ENCODE results near the gene PAFAH1B1. TPM values are rescaled to one million over a fixed set of nuclear protein-coding genes. Genes with fewer than 3 reads are reported as not detected.
"Not testable (repeated sequence)": the region's sequence is repeated elsewhere in the genome, so short reads cannot be mapped to it uniquely, and the experiment has no call there.

The PAFAH1B1 gene
- 100 to 1,000 TPM; 113 to 133 (median 122) TPM for total RNA-seq
- total RNA-seq (2013): 138 TPM
- total RNA-seq: 140 to 305 (median 234) reads per million in 29 experiments

GRCh38 chr17:2592971-2593820 lies at the start of gene PAFAH1B1:
Gene PAFAH1B1 (plus strand): TSS chr17:2593654. CDS start chr17:2638289, 44,635 bp downstream.
- WGBS (ENCODE audit: insufficient coverage): under 1% methylated on average over 57 of the region's 86 CpGs
- H3K9me3 Mint-ChIP-seq: no peaks in the 10 kb centered on the region
- POLR2A ChIA-PET: interaction anchor here (0.5 to 1.2 kb wide), 8 partner anchors 8 to 82 kb away, joined by 3 to 12 read pairs (median 4); partner anchors contain the start of gene METTL16 (in 1 of the 2)
- H3K27ac Mint-ChIP-seq: peak within 1 kb of the TSS; percentile 90 to 93
- CTCF ChIA-PET: interaction anchor here in 1 of 2 donors (0.5 to 1.5 kb wide), 6 partner anchors 33 to 194 kb away, joined by 3 to 5 read pairs (median 3); no protein-coding TSS in a partner anchor
- H3K4me3 Mint-ChIP-seq: peak within 1 kb of the TSS; percentile 84 to 97 (median 95)
- Histone ChIP-seq H3K4me3 (ENCODE audit: control insufficient read depth in 1 of 2, extremely low read depth in 1 of 2, low read length in 1 of 2) (peak within 1 kb of the TSS; percentile 77 to 97), H3K27me3 (replicated peaks in 1 of 2; ENCODE audit: control insufficient read depth in 2 of 2, extremely low read depth in 1 of 2, insufficient read depth in 2 of 2, low read length in 1 of 2) (no peaks in the 10 kb centered on the region), H3K9me3 (no peaks in the 10 kb centered on the region), H3K36me3 (ENCODE audit: control insufficient read depth in 2 of 2, extremely low read depth in 1 of 2, insufficient read depth in 1 of 2, low read length in 1 of 2) (no peaks in the 10 kb centered on the region), H3K4me1 (ENCODE audit: control insufficient read depth in 1 of 2, extremely low read depth in 1 of 2, insufficient read depth in 2 of 2, low read length in 2 of 2) (peaks cover 24 to 28% of the 10 kb centered on the region in 2 experiments), H3K27ac (ENCODE audit: low read length) (peak within 1 kb of the TSS; percentile 94)
- H3K36me3 Mint-ChIP-seq: no peaks in the 10 kb centered on the region
- peak; percentile 86 to 98 (median 93) for DNase-seq
- peak; percentile 81 to 84 (median 84) for ATAC-seq (replicated peaks in 1 of 4)
- peaks cover 31 to 35% (median 34%) of the 10 kb centered on the region in 3 donors for H3K4me1 Mint-ChIP-seq
- H3K27me3 Mint-ChIP-seq: no peaks in the 10 kb centered on the region

GRCh38 chr17:2545393-2545792 lies 48.1 kb upstream of the PAFAH1B1 start:
- no peak for ATAC-seq (replicated peaks in 1 of 4)
- H3K36me3 Mint-ChIP-seq: no peaks in the 10 kb centered on the region
- H3K9me3 Mint-ChIP-seq: no peaks in the 10 kb centered on the region
- no peak for DNase-seq
- Histone ChIP-seq H3K9me3 (no peaks in the 10 kb centered on the region), H3K36me3 (ENCODE audit: control insufficient read depth in 2 of 2, extremely low read depth in 1 of 2, insufficient read depth in 1 of 2, low read length in 1 of 2) (no peaks in the 10 kb centered on the region), H3K4me3 (ENCODE audit: control insufficient read depth in 1 of 2, extremely low read depth in 1 of 2, low read length in 1 of 2) (no peak overlapping the region), H3K27ac (ENCODE audit: low read length) (no peak overlapping the region), H3K4me1 (ENCODE audit: control insufficient read depth in 1 of 2, extremely low read depth in 1 of 2, insufficient read depth in 2 of 2, low read length in 2 of 2) (no peaks in the 10 kb centered on the region), H3K27me3 (replicated peaks in 1 of 2; ENCODE audit: control insufficient read depth in 2 of 2, extremely low read depth in 1 of 2, insufficient read depth in 2 of 2, low read length in 1 of 2) (peaks cover 0 to 8% of the 10 kb centered on the region in 2 experiments)
- 86% methylated on average over 6 of the region's 7 CpGs for WGBS (ENCODE audit: insufficient coverage)
- H3K4me1 Mint-ChIP-seq: no peaks in the 10 kb centered on the region
- POLR2A ChIA-PET: no interaction called here
- CTCF ChIA-PET: no interaction called here
- H3K4me3 Mint-ChIP-seq: no peak overlapping the region
- H3K27ac Mint-ChIP-seq: no peak overlapping the region
- peaks cover 0 to 1% of the 10 kb centered on the region in 2 donors for H3K27me3 Mint-ChIP-seq

- Histone ChIP-seq H3K9me3 (no peaks in the 10 kb centered on the region), H3K27ac (ENCODE audit: low read length) (no peak overlapping the region), H3K27me3 (replicated peaks in 1 of 2; ENCODE audit: control insufficient read depth in 2 of 2, extremely low read depth in 1 of 2, insufficient read depth in 2 of 2, low read length in 1 of 2) (peaks cover 0 to 17% of the 10 kb centered on the region in 2 experiments), H3K4me1 (ENCODE audit: control insufficient read depth in 1 of 2, extremely low read depth in 1 of 2, insufficient read depth in 2 of 2, low read length in 2 of 2) (no peaks in the 10 kb centered on the region), H3K4me3 (ENCODE audit: control insufficient read depth in 1 of 2, extremely low read depth in 1 of 2, low read length in 1 of 2) (no peak overlapping the region), H3K36me3 (ENCODE audit: control insufficient read depth in 2 of 2, extremely low read depth in 1 of 2, insufficient read depth in 1 of 2, low read length in 1 of 2) (no peaks in the 10 kb centered on the region)
- H3K4me1 Mint-ChIP-seq: peaks cover 0 to 8% (median 3%) of the 10 kb centered on the region in 3 donors
- DNase-seq (no peak), ATAC-seq (replicated peaks in 1 of 4) (no peak)
- H3K27me3 Mint-ChIP-seq: peaks cover 0 to 2% of the 10 kb centered on the region in 2 donors
- no peaks in the 10 kb centered on the region for H3K36me3 Mint-ChIP-seq
- no peak overlapping the region for H3K27ac Mint-ChIP-seq
- POLR2A ChIA-PET: no interaction called here
- no peaks in the 10 kb centered on the region for H3K9me3 Mint-ChIP-seq
- H3K4me3 Mint-ChIP-seq: no peak overlapping the region
- 100% methylated on average over 2 of the region's 9 CpGs for WGBS (ENCODE audit: insufficient coverage)
- CTCF ChIA-PET: interaction anchor here in 1 of 2 donors (0.7 kb wide), 1 partner anchor 27 kb away, joined by 5 read pairs; no protein-coding TSS in a partner anchor
Observed at GRCh38 chr17:2547176-2547575, 46.3 kb upstream of the PAFAH1B1 start.

- ChIA-PET POLR2A (interaction anchor here in 1 of 2 donors (0.6 kb wide), 1 partner anchor 22 kb away, joined by 6 read pairs; no protein-coding TSS in a partner anchor), CTCF (interaction anchor here in 1 of 2 donors (0.7 kb wide), 1 partner anchor 26 kb away, joined by 3 read pairs; no protein-coding TSS in a partner anchor)
- not testable (repeated sequence) for H3K27me3 Mint-ChIP-seq; H3K27ac ChIP-seq (ENCODE audit: low read length); ATAC-seq (replicated peaks in 1 of 4); DNase-seq; H3K9me3 ChIP-seq; H3K36me3 Mint-ChIP-seq; H3K4me1 Mint-ChIP-seq; H3K9me3 Mint-ChIP-seq; H3K4me1 ChIP-seq (ENCODE audit: control insufficient read depth in 1 of 2, extremely low read depth in 1 of 2, insufficient read depth in 2 of 2, low read length in 2 of 2); H3K4me3 Mint-ChIP-seq; H3K27ac Mint-ChIP-seq; H3K36me3 ChIP-seq (ENCODE audit: control insufficient read depth in 2 of 2, extremely low read depth in 1 of 2, insufficient read depth in 1 of 2, low read length in 1 of 2); H3K4me3 ChIP-seq (ENCODE audit: control insufficient read depth in 1 of 2, extremely low read depth in 1 of 2, low read length in 1 of 2)
- 83% methylated on average over 6 of the region's 9 CpGs for WGBS (ENCODE audit: insufficient coverage)
- H3K27me3 ChIP-seq (replicated peaks in 1 of 2; ENCODE audit: control insufficient read depth in 2 of 2, extremely low read depth in 1 of 2, insufficient read depth in 2 of 2, low read length in 1 of 2): peaks cover 0 to 17% of the 10 kb centered on the region in 2 experiments
Observed at GRCh38 chr17:2548026-2548425, 45.4 kb upstream of the PAFAH1B1 start.

- peaks cover 0 to 2% of the 10 kb centered on the region in 2 donors for H3K27me3 Mint-ChIP-seq
- H3K27ac ChIP-seq (ENCODE audit: low read length): no peak overlapping the region
- peaks cover 0 to 17% of the 10 kb centered on the region in 2 experiments for H3K27me3 ChIP-seq (replicated peaks in 1 of 2; ENCODE audit: control insufficient read depth in 2 of 2, extremely low read depth in 1 of 2, insufficient read depth in 2 of 2, low read length in 1 of 2)
- DNase-seq: no peak
- peaks cover 0 to 8% (median 3%) of the 10 kb centered on the region in 3 donors for H3K4me1 Mint-ChIP-seq
- no peak overlapping the region for H3K4me3 ChIP-seq (ENCODE audit: control insufficient read depth in 1 of 2, extremely low read depth in 1 of 2, low read length in 1 of 2)
- H3K36me3 ChIP-seq (ENCODE audit: control insufficient read depth in 2 of 2, extremely low read depth in 1 of 2, insufficient read depth in 1 of 2, low read length in 1 of 2): no peaks in the 10 kb centered on the region
- no peaks in the 10 kb centered on the region for H3K36me3 Mint-ChIP-seq
- H3K4me1 ChIP-seq (ENCODE audit: control insufficient read depth in 1 of 2, extremely low read depth in 1 of 2, insufficient read depth in 2 of 2, low read length in 2 of 2): no peaks in the 10 kb centered on the region
- CTCF ChIA-PET: interaction anchor here in 1 of 2 donors (0.7 kb wide), 1 partner anchor 1719 kb away, joined by 3 read pairs; no protein-coding TSS in a partner anchor
- WGBS (ENCODE audit: insufficient coverage): 87% methylated on average over 5 of the region's 8 CpGs
- H3K4me3 Mint-ChIP-seq: no peak overlapping the region
- no peak overlapping the region for H3K27ac Mint-ChIP-seq
- POLR2A ChIA-PET: no interaction called here
- ATAC-seq (replicated peaks in 1 of 4): no peak
- no peaks in the 10 kb centered on the region for H3K9me3 ChIP-seq
- no peaks in the 10 kb centered on the region for H3K9me3 Mint-ChIP-seq
Observed at GRCh38 chr17:2549392-2550211, 43.9 kb upstream of the PAFAH1B1 start.

GRCh38 chr17:2551493-2551892 lies 42.0 kb upstream of the PAFAH1B1 start:
- Mint-ChIP-seq H3K4me3 (no peak overlapping the region), H3K4me1 (peaks cover 0 to 8% (median 3%) of the 10 kb centered on the region in 3 donors), H3K9me3 (no peaks in the 10 kb centered on the region), H3K27me3 (peaks cover 0 to 2% of the 10 kb centered on the region in 2 donors), H3K27ac (no peak overlapping the region), H3K36me3 (no peaks in the 10 kb centered on the region)
- Histone ChIP-seq H3K36me3 (ENCODE audit: control insufficient read depth in 2 of 2, extremely low read depth in 1 of 2, insufficient read depth in 1 of 2, low read length in 1 of 2) (no peaks in the 10 kb centered on the region), H3K27ac (ENCODE audit: low read length) (no peak overlapping the region), H3K4me3 (ENCODE audit: control insufficient read depth in 1 of 2, extremely low read depth in 1 of 2, low read length in 1 of 2) (no peak overlapping the region), H3K4me1 (ENCODE audit: control insufficient read depth in 1 of 2, extremely low read depth in 1 of 2, insufficient read depth in 2 of 2, low read length in 2 of 2) (no peaks in the 10 kb centered on the region), H3K9me3 (no peaks in the 10 kb centered on the region), H3K27me3 (replicated peaks in 1 of 2; ENCODE audit: control insufficient read depth in 2 of 2, extremely low read depth in 1 of 2, insufficient read depth in 2 of 2, low read length in 1 of 2) (peaks cover 0 to 20% of the 10 kb centered on the region in 2 experiments)
- ATAC-seq (replicated peaks in 1 of 4) (no peak), DNase-seq (no peak)
- ChIA-PET CTCF (interaction anchor here in 1 of 2 donors (0.5 kb wide), 1 partner anchor 59 kb away, joined by 3 read pairs; no protein-coding TSS in a partner anchor), POLR2A (no interaction called here)
- 38% methylated on average over 9 of the region's 10 CpGs for WGBS (ENCODE audit: insufficient coverage)

All from T-cell (primary cell).